Umbilical cord (tissue), 2 donors: Measurements from ENCODE around the gene SPATC1L. TPM values are rescaled to one million over a fixed set of nuclear protein-coding genes. Genes with fewer than 3 reads are reported as not detected.
"Not testable (repeated sequence)": the region's sequence is repeated elsewhere in the genome, so short reads cannot be mapped to it uniquely, and the experiment has no call there.

ENCODE experiments used
- DNase-seq: peaks from one replicate; pipeline ENCODE4 v3.0.0-alpha.2; 2015; ENCODE audit warnings: low spot score
- total RNA-seq: library from RNA; depleted of rRNA; stranded (reverse); fragments of >200 nt; gene quantifications from one replicate; pipeline ENCODE4 v1.2.3, GENCODE V29; 2014; ENCODE audit warnings: low replicate concordance; ENCODE audit not compliant: insufficient read depth

The SPATC1L gene
- total RNA-seq, 1 donor from 2014 or later, result 3.4 TPM

- peak; percentile 91 for DNase-seq
Measured at GRCh38 chr21:46184625-46185555, 631 bp upstream of the SPATC1L start.

- not testable (repeated sequence) for DNase-seq
Measured at GRCh38 chr21:46183337-46183909, 836 bp downstream of the SPATC1L start.

GRCh38 chr21:46182548-46183336 lies 1.5 kb downstream of the SPATC1L start:
- no peak for DNase-seq

GRCh38 chr21:46181953-46182547 lies 2.2 kb downstream of the SPATC1L start:
- DNase-seq, result no peak

- no peak for DNase-seq
Measured at GRCh38 chr21:46181436-46181835, 2.8 kb downstream of the SPATC1L start.

- no peak for DNase-seq
Measured at GRCh38 chr21:46180778-46181391, 3.4 kb downstream of the SPATC1L start.

- no peak for DNase-seq
Measured at GRCh38 chr21:46180079-46180722, 4.1 kb downstream of the SPATC1L start.

GRCh38 chr21:46179708-46180078 lies 4.6 kb downstream of the SPATC1L start:
- no peak for DNase-seq

GRCh38 chr21:46178961-46179360 lies 5.3 kb downstream of the SPATC1L start:
- no peak for DNase-seq

- not testable (repeated sequence) for DNase-seq
Measured at GRCh38 chr21:46176443-46177129, 7.7 kb downstream of the SPATC1L start.

GRCh38 chr21:46173573-46173972 lies 10.7 kb downstream of the SPATC1L start:
- DNase-seq, result no peak

- no peak for DNase-seq
Measured at GRCh38 chr21:46172863-46173528, 11.3 kb downstream of the SPATC1L start.

GRCh38 chr21:46171996-46172862 lies 12.0 kb downstream of the SPATC1L start:
- no peak for DNase-seq

GRCh38 chr21:46171585-46171984 lies 12.7 kb downstream of the SPATC1L start:
- DNase-seq, result no peak

GRCh38 chr21:46170436-46171193 lies 13.6 kb downstream of the SPATC1L start:
- not testable (repeated sequence) for DNase-seq

- DNase-seq, result no peak
Measured at GRCh38 chr21:46168659-46169386, 15.4 kb downstream of the SPATC1L start.

- no peak for DNase-seq
Measured at GRCh38 chr21:46168238-46168637, 16.0 kb downstream of the SPATC1L start.
